Measurements from ENCODE around the gene CIDEC. TPM values are rescaled to one million over a fixed set of nuclear protein-coding genes. Genes with fewer than 3 reads are reported as not detected.
"Not testable (repeated sequence)": the region's sequence is repeated elsewhere in the genome, so short reads cannot be mapped to it uniquely, and the experiment has no call there.

CIDEC gene
- total RNA-seq, 6 experiments from 2014 or later: not detected

- Mint-ChIP-seq H3K4me1 (ENCODE audit: low read depth) (peaks cover 22% of the 10 kb centered on the region), H3K4me3 (no peak overlapping the region), H3K27me3 (ENCODE audit: insufficient read depth) (no peaks in the 10 kb centered on the region), H3K36me3 (ENCODE audit: low read depth) (no peaks in the 10 kb centered on the region), H3K9me3 (no peaks in the 10 kb centered on the region), H3K27ac (no peak overlapping the region)
- no peak for DNase-seq
- TF ChIP-seq CTCF (IDR thresholded peaks at IDR 0.05): no peak
Measured at GRCh38 chr3:9867106-9867505, 12.9 kb downstream of the CIDEC start.

GRCh38 chr3:9866639-9867038 is 13.4 kb downstream of the CIDEC start:
- no peak for DNase-seq
- Mint-ChIP-seq H3K4me1 (ENCODE audit: low read depth) (peaks cover 17% of the 10 kb centered on the region), H3K27me3 (ENCODE audit: insufficient read depth) (no peaks in the 10 kb centered on the region), H3K27ac (no peak overlapping the region), H3K4me3 (no peak overlapping the region), H3K9me3 (no peaks in the 10 kb centered on the region), H3K36me3 (ENCODE audit: low read depth) (no peaks in the 10 kb centered on the region)
- no peak for TF ChIP-seq CTCF (IDR thresholded peaks at IDR 0.05)

- H3K4me3 Mint-ChIP-seq; H3K27ac Mint-ChIP-seq; H3K27me3 Mint-ChIP-seq (ENCODE audit: insufficient read depth); H3K36me3 Mint-ChIP-seq (ENCODE audit: low read depth); H3K9me3 Mint-ChIP-seq; DNase-seq; H3K4me1 Mint-ChIP-seq (ENCODE audit: low read depth): not testable (repeated sequence)
Measured at GRCh38 chr3:9865125-9865637, 14.9 kb downstream of the CIDEC start.

- H3K36me3 Mint-ChIP-seq (ENCODE audit: low read depth): no peaks in the 10 kb centered on the region
- TF ChIP-seq CTCF (IDR thresholded peaks at IDR 0.05): no peak
- no peak overlapping the region for H3K4me3 Mint-ChIP-seq
- no peaks in the 10 kb centered on the region for H3K27me3 Mint-ChIP-seq (ENCODE audit: insufficient read depth)
- H3K9me3 Mint-ChIP-seq: no peaks in the 10 kb centered on the region
- peak; percentile 34 for DNase-seq
- H3K4me1 Mint-ChIP-seq (ENCODE audit: low read depth): peaks cover 6% of the 10 kb centered on the region
- H3K27ac Mint-ChIP-seq: peak overlapping the region; percentile 38; the same call in 1 of the 2 replicates
Measured at GRCh38 chr3:9864200-9864927, 15.7 kb downstream of the CIDEC start.

GRCh38 chr3:9863058-9863772 is 16.8 kb downstream of the CIDEC start:
- no peaks in the 10 kb centered on the region for H3K36me3 Mint-ChIP-seq (ENCODE audit: low read depth)
- H3K4me1 Mint-ChIP-seq (ENCODE audit: low read depth): peaks cover 6% of the 10 kb centered on the region
- H3K9me3 Mint-ChIP-seq: no peaks in the 10 kb centered on the region
- H3K4me3 Mint-ChIP-seq: no peak overlapping the region
- no peaks in the 10 kb centered on the region for H3K27me3 Mint-ChIP-seq (ENCODE audit: insufficient read depth)
- H3K27ac Mint-ChIP-seq: no peak overlapping the region
- no peak for DNase-seq
- TF ChIP-seq CTCF (IDR thresholded peaks at IDR 0.05): no peak

Measured in HFFc6 (cell line).